Activated naive CD8-positive, alpha-beta T cell treated with anti-CD3 and anti-CD28 coated beads, Interleukin-2, amount 10 ng/mL, durations not matched to agents 7 days and 5 days (primary cell): ENCODE data around the gene ANKRD17. TPM values are rescaled to one million over a fixed set of nuclear protein-coding genes. Genes with fewer than 3 reads are reported as not detected.

ENCODE experiments used
- ATAC-seq: fragments of 150-1000 bp; cut with Tn5 transposase; one replicate; pipeline ENCODE4 v1.10.0; 2021; ENCODE audit warnings: low read depth, moderate library complexity
- POLR2A ChIA-PET: fragments of 350-600 bp; sonication (Branson Sonifier 250); formaldehyde crosslinking; loops from one replicate; lab custom pipeline; 2021; ENCODE audit warnings: antibody characterized with exemption; lab: Charles Lee
- DNase-seq: peaks from one replicate; pipeline ENCODE4 v3.0.0; 2021
- H3K27ac Mint-ChIP-seq: one replicate; pipeline ENCODE4 v1.8.0; 2022; ENCODE audit warnings: mild to moderate bottlenecking, mixed read lengths
- H3K27me3 Mint-ChIP-seq: one replicate; pipeline ENCODE4 v1.8.0; 2022; ENCODE audit warnings: mild to moderate bottlenecking, moderate library complexity, mixed read lengths
- H3K36me3 Mint-ChIP-seq: one replicate; pipeline ENCODE4 v1.8.0; 2021; ENCODE audit warnings: mild to moderate bottlenecking, mixed read lengths
- H3K4me1 Mint-ChIP-seq: one replicate; pipeline ENCODE4 v1.8.0; 2021; ENCODE audit warnings: mixed read lengths
- H3K4me3 Mint-ChIP-seq: one replicate; pipeline ENCODE4 v1.8.0; 2022; ENCODE audit warnings: mild to moderate bottlenecking, moderate library complexity, mixed read lengths
- H3K9me3 Mint-ChIP-seq: one replicate; pipeline ENCODE4 v1.8.0; 2021; ENCODE audit warnings: mixed read lengths
- total RNA-seq, 2 experiments: library from RNA; stranded (reverse); gene quantifications; one replicate each; pipeline ENCODE4 v1.2.3, GENCODE V29; 2021

ANKRD17 gene
- total RNA-seq, 2 experiments from 2014 or later, result 49.8 to 53.0 TPM

- peaks cover 13% of the 10 kb centered on the region for H3K9me3 Mint-ChIP-seq
- no peaks in the 10 kb centered on the region for H3K27me3 Mint-ChIP-seq
- POLR2A ChIA-PET, result no interaction called here
- peaks cover 2% of the 10 kb centered on the region for H3K4me1 Mint-ChIP-seq
- no peak overlapping the region for H3K4me3 Mint-ChIP-seq
- H3K27ac Mint-ChIP-seq, result no peak overlapping the region
- no peak for ATAC-seq
- no peak for DNase-seq
- peaks cover 46% of the 10 kb centered on the region for H3K36me3 Mint-ChIP-seq
These were observed 80.2 kb downstream of the ANKRD17 start for GRCh38 chr4:73178389-73178788.

GRCh38 chr4:73172161-73172560 lies 86.4 kb downstream of the ANKRD17 start:
- no peak for ATAC-seq
- POLR2A ChIA-PET, result no interaction called here
- no peak for DNase-seq
- Mint-ChIP-seq H3K27me3 (no peaks in the 10 kb centered on the region), H3K36me3 (peaks cover 91% of the 10 kb centered on the region), H3K27ac (no peak overlapping the region), H3K4me1 (peaks cover 4% of the 10 kb centered on the region), H3K4me3 (no peak overlapping the region), H3K9me3 (peaks cover 17% of the 10 kb centered on the region)

GRCh38 chr4:73170518-73171198 lies 87.9 kb downstream of the ANKRD17 start:
- ATAC-seq (no peak), DNase-seq (no peak)
- POLR2A ChIA-PET, result no interaction called here
- H3K27ac Mint-ChIP-seq, result no peak overlapping the region
- peaks cover 4% of the 10 kb centered on the region for H3K4me1 Mint-ChIP-seq
- H3K36me3 Mint-ChIP-seq, result peaks cover 89% of the 10 kb centered on the region
- peaks cover 23% of the 10 kb centered on the region for H3K9me3 Mint-ChIP-seq
- no peaks in the 10 kb centered on the region for H3K27me3 Mint-ChIP-seq
- H3K4me3 Mint-ChIP-seq, result no peak overlapping the region

GRCh38 chr4:73166212-73166611 lies 92.4 kb downstream of the ANKRD17 start:
- Mint-ChIP-seq H3K9me3 (peaks cover 13% of the 10 kb centered on the region), H3K4me1 (no peaks in the 10 kb centered on the region), H3K36me3 (peaks cover 70% of the 10 kb centered on the region), H3K27ac (no peak overlapping the region), H3K27me3 (no peaks in the 10 kb centered on the region), H3K4me3 (no peak overlapping the region)
- no peak for ATAC-seq
- POLR2A ChIA-PET, result no interaction called here
- DNase-seq, result no peak

- H3K27me3 Mint-ChIP-seq, result no peaks in the 10 kb centered on the region
- ATAC-seq (no peak), DNase-seq (no peak)
- H3K36me3 Mint-ChIP-seq, result peaks cover 51% of the 10 kb centered on the region
- no peak overlapping the region for H3K4me3 Mint-ChIP-seq
- H3K27ac Mint-ChIP-seq, result no peak overlapping the region
- POLR2A ChIA-PET, result no interaction called here
- peaks cover 9% of the 10 kb centered on the region for H3K9me3 Mint-ChIP-seq
- H3K4me1 Mint-ChIP-seq, result no peaks in the 10 kb centered on the region
These were observed 96.9 kb downstream of the ANKRD17 start for GRCh38 chr4:73161527-73162185.

GRCh38 chr4:73156394-73156793 lies 102.2 kb downstream of the ANKRD17 start:
- Mint-ChIP-seq H3K4me3 (no peak overlapping the region), H3K4me1 (no peaks in the 10 kb centered on the region), H3K27me3 (no peaks in the 10 kb centered on the region), H3K9me3 (no peaks in the 10 kb centered on the region), H3K27ac (peak overlapping the region; percentile 5), H3K36me3 (peaks cover 38% of the 10 kb centered on the region)
- POLR2A ChIA-PET, result no interaction called here
- ATAC-seq (no peak), DNase-seq (no peak)

GRCh38 chr4:73152893-73153292 lies 105.7 kb downstream of the ANKRD17 start:
- peaks cover 27% of the 10 kb centered on the region for H3K36me3 Mint-ChIP-seq
- H3K9me3 Mint-ChIP-seq, result no peaks in the 10 kb centered on the region

GRCh38 chr4:73142995-73143547 lies 115.5 kb downstream of the ANKRD17 start:
- H3K27me3 Mint-ChIP-seq, result no peaks in the 10 kb centered on the region
- H3K36me3 Mint-ChIP-seq, result peaks cover 21% of the 10 kb centered on the region
- H3K9me3 Mint-ChIP-seq, result no peaks in the 10 kb centered on the region
- H3K27ac Mint-ChIP-seq, result peak overlapping the region; percentile 58
- no peak overlapping the region for H3K4me3 Mint-ChIP-seq
- POLR2A ChIA-PET, result no interaction called here
- DNase-seq, result no peak
- H3K4me1 Mint-ChIP-seq, result peaks cover 1% of the 10 kb centered on the region
- ATAC-seq, result no peak

More at GRCh38 chr4:73152893-73153292, 105.7 kb downstream of the ANKRD17 start:
- no peak for ATAC-seq
- no peak for DNase-seq
- POLR2A ChIA-PET, result no interaction called here
- Mint-ChIP-seq H3K4me1 (no peaks in the 10 kb centered on the region), H3K27ac (no peak overlapping the region), H3K27me3 (no peaks in the 10 kb centered on the region), H3K4me3 (no peak overlapping the region)

GRCh38 chr4:73139991-73140390 lies 118.6 kb downstream of the ANKRD17 start:
- POLR2A ChIA-PET, result no interaction called here
- H3K27me3 Mint-ChIP-seq, result no peaks in the 10 kb centered on the region
- H3K27ac Mint-ChIP-seq, result no peak overlapping the region
- H3K4me1 Mint-ChIP-seq, result peaks cover 5% of the 10 kb centered on the region
- no peaks in the 10 kb centered on the region for H3K9me3 Mint-ChIP-seq
- H3K36me3 Mint-ChIP-seq, result peaks cover 19% of the 10 kb centered on the region
- no peak for DNase-seq
- ATAC-seq, result no peak
- H3K4me3 Mint-ChIP-seq, result no peak overlapping the region

- Mint-ChIP-seq H3K27me3 (no peaks in the 10 kb centered on the region), H3K27ac (no peak overlapping the region), H3K4me3 (no peak overlapping the region), H3K9me3 (no peaks in the 10 kb centered on the region), H3K4me1 (peaks cover 5% of the 10 kb centered on the region), H3K36me3 (peaks cover 21% of the 10 kb centered on the region)
- ATAC-seq, result no peak
- no peak for DNase-seq
- POLR2A ChIA-PET, result no interaction called here
These were observed 119.4 kb downstream of the ANKRD17 start for GRCh38 chr4:73139245-73139644.

GRCh38 chr4:73137121-73137520 lies 121.5 kb downstream of the ANKRD17 start:
- POLR2A ChIA-PET, result no interaction called here
- H3K27ac Mint-ChIP-seq, result peak overlapping the region; percentile 18
- H3K27me3 Mint-ChIP-seq, result no peaks in the 10 kb centered on the region
- peaks cover 5% of the 10 kb centered on the region for H3K4me1 Mint-ChIP-seq
- H3K36me3 Mint-ChIP-seq, result peaks cover 25% of the 10 kb centered on the region
- DNase-seq (no peak), ATAC-seq (no peak)
- H3K9me3 Mint-ChIP-seq, result no peaks in the 10 kb centered on the region
- no peak overlapping the region for H3K4me3 Mint-ChIP-seq

GRCh38 chr4:73133784-73134183 lies 124.8 kb downstream of the ANKRD17 start:
- no peak for DNase-seq
- peaks cover 5% of the 10 kb centered on the region for H3K4me1 Mint-ChIP-seq
- H3K36me3 Mint-ChIP-seq, result peaks cover 16% of the 10 kb centered on the region
- POLR2A ChIA-PET, result no interaction called here
- no peak overlapping the region for H3K4me3 Mint-ChIP-seq
- H3K27ac Mint-ChIP-seq, result no peak overlapping the region
- H3K27me3 Mint-ChIP-seq, result no peaks in the 10 kb centered on the region
- no peaks in the 10 kb centered on the region for H3K9me3 Mint-ChIP-seq
- no peak for ATAC-seq

- Mint-ChIP-seq H3K4me3 (no peak overlapping the region), H3K27ac (no peak overlapping the region), H3K4me1 (no peaks in the 10 kb centered on the region), H3K27me3 (no peaks in the 10 kb centered on the region), H3K9me3 (no peaks in the 10 kb centered on the region), H3K36me3 (peaks cover 10% of the 10 kb centered on the region)
- POLR2A ChIA-PET, result no interaction called here
- ATAC-seq (no peak), DNase-seq (no peak)
These were observed 127.3 kb downstream of the ANKRD17 start for GRCh38 chr4:73131281-73131680.

GRCh38 chr4:73129319-73129718 lies 129.3 kb downstream of the ANKRD17 start:
- H3K4me3 Mint-ChIP-seq, result no peak overlapping the region
- no peaks in the 10 kb centered on the region for H3K4me1 Mint-ChIP-seq
- no peaks in the 10 kb centered on the region for H3K27me3 Mint-ChIP-seq
- no peak overlapping the region for H3K27ac Mint-ChIP-seq
- H3K36me3 Mint-ChIP-seq, result peaks cover 14% of the 10 kb centered on the region
- ATAC-seq, result no peak
- DNase-seq, result no peak
- POLR2A ChIA-PET, result no interaction called here
- H3K9me3 Mint-ChIP-seq, result no peaks in the 10 kb centered on the region
